HG02588 (cell line): ENCODE data around the gene DOCK2.

Source experiments
- ATAC-seq: cut with Tn5 transposase; IDR thresholded peaks from one replicate; pipeline ENCODE4 v1.9.1; 2021; ENCODE audit warnings: mild to moderate bottlenecking, moderate library complexity; ENCODE audit not compliant: unreplicated experiment

DOCK2 gene

DNA sequence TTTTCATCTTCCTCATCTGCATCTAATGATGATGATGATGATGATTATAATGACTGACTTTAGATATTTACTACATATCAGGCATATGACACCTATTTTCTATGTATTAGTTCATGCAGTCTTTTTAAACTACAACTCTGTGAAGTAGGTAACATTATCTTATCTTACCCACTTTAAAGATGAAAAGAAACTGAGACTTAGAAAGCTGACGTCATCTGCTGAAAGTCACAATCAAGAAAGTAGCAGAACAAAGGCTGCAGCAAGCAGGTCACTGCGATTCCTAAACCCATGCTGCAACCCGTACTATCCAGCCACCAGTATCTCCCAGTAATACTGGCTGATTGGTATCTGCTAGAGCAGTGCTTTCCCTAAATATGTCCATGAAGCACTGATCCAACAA lies 383.3 kb downstream of the DOCK2 start:
- ATAC-seq, result no peak

DNA sequence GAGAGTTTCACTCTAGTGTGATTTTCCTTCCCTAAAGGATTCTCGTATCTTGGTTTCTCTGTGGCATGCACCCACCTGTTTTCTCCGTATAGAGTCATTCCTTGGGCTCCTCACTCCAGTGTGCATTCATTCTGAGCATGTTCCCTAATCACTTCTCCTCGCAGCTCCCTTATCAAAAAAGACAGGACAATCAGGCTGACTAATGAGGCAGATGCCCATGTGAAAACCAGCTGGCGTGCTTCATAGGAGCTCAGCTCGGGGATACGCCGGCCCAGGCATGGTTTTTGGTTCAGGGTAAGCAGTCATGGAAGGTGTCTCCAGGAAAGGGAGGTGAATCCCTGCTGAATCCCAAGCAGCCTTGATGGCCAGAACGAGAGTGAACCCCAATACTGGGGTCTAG lies 384.4 kb downstream of the DOCK2 start:
- ATAC-seq, result no peak

DNA sequence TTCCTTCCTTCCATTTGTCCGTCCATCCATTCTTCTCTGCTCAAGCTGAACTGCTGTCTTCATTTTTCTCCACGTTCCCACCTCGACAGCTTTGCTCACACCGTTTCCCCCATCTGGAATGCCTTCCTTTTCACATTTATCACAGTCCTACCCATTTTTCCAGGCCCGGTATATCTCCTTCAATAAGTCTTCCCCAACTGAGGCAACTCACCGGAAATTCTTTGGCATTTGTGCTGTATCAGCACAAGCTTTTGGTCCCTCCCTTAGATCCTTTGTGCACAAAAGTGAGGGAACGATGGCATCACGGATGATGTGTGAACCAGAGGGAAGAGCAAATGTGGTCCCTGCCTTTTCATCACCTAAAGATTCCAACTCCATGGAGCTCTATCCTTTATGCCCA lies 388.8 kb downstream of the DOCK2 start:
- no peak for ATAC-seq

DNA sequence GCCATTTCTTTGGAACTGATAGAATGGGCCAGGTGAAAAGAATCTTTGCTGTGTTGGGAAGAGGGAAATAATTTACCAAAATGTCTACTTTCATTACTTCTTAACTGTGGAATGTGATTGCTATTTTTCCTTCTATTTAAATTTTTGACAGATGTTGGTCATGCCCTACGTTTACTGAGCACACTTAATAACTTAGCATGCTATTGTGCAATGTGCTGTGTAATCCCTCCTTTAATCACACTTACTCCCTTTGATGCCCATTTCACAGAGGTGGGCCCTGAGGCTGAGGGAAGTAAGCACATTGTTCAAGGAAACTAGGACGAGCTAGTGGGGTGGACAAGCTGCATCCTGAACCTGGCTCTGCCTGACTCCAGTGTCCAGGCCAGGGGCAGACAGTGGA lies 391.0 kb downstream of the DOCK2 start:
- ATAC-seq, result no peak

DNA sequence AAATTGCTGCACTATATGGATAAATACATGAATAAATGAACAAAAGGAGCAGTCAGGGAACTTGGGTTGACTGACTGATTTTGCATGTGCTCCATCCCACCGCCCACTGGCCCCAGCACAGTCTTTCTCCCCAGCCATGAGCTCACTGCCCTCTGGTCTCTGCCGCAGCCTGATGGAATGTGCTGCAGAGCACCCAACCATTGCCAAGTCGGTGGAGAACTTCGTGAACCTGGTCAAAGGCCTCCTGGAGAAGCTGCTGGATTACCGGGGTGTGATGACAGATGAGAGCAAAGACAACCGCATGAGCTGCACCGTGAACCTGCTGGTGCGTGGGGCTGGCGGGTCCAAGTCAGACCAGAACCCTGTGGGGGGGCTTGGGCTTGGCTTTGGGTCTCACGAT lies 397.2 kb downstream of the DOCK2 start:
- ATAC-seq, result no peak

DNA sequence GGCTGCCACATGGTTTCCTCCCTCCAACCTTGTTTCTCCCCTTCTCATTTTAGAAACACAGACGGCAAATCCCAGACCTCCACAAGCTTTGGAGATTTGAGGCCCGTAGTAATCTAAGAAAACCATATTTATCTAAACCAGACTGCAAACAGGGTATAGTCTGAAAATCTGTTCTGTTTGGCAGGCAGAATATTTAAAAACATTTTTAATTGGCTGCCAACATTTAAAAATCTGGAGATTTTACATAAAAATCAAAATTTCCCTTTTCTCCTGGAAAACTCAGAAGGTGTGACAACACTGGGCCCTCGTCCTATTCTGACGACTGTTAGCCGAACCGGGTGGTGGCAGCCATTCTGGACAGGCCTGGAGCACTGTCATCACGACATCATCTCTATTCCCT lies 401.2 kb downstream of the DOCK2 start:
- no peak for ATAC-seq

DNA sequence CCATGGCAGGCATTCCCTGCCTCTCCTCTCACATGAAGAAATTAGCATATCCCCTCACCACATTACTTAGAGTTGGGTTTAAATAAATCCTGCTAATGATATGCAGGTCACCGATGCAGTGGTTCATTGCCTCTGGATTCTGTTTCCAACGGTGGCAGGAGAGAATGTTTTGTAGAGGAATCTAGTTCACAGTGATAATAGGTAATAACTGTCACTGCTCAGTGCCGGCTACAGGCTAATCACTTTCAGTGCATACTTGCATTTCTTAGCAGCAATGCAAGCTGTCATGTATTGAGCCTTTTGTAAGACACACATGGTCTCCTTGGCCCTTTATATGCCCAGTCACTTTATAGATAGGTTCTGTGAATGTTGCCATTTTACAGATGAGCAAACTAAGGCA lies 402.8 kb downstream of the DOCK2 start:
- ATAC-seq, result no peak

DNA sequence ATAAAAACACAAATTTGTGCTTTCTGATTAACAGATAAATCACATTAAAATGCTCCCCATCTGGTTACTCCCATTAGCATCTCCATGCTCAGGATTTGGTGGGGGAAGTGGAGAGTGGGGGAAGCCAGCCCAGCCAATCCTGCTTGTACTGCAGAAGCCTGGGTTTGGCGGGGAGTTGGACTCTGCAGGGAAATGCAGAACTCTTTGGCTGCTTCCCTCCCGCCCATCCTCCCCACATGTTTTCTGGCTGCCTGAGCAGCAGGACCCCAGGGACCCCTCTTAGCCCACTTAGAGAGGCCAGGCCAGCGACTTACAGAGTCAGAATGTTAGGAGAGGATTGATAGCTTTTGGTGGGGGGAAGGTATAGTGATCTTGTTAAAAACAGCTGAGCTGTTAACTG lies 409.2 kb downstream of the DOCK2 start:
- no peak for ATAC-seq

DNA sequence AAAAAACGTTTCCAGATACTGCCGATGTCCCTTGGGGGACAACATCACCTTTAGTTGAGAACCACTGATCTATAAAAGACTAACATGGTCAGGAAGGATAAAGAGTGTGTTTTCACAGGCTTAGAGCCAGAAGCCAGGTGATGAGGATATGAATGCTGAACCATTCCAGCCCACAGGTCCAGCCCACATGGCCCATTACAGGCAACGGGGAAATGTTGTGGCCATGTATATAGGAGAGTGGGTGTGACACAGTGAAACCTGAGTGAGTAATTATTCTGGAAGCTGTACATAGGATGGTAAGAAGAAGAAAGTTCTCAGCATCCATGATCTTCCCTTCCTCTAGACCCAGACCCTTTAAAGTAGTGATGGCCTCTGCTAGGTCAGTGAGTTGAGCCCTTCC lies 412.6 kb downstream of the DOCK2 start:
- ATAC-seq, result no peak

DNA sequence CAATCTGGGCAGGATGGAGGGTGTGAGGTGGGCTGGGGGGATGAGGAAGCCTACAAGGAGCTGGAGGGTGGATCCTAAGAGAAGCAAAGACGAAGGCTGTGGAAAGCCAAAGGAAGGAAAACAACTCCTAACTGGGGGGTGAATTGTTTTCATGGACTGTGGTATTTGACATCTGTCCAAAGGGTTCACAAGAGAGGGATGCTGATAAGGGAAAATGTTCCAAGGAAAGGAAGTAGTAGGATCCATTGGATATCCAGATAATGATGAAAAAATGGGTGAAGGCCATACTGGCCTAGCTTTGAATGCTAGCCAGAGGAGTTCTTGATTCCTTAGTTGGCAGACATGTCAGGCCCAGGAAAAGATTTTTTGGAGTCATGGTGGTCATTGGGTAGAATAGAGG lies 416.8 kb downstream of the DOCK2 start:
- no peak for ATAC-seq

DNA sequence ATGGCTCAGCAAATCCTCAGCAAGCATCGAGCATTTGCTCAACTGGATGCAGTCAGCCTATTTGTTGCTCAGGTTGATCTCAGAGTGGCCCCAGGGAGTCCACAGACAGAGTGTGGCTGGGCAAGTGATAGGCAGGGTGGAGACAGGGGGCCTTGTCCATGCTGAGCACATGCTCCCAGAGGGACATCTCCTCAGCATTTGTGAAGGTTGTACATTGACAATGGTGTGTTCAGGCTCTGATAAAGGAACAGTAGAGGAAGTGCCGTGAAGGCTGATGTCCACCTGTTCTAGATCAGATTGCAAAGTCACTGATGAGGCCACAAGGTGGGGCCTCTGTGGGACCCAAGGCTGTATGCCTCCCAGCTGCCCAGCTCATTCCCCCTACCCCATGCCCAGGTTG lies 418.5 kb downstream of the DOCK2 start:
- no peak for ATAC-seq

DNA sequence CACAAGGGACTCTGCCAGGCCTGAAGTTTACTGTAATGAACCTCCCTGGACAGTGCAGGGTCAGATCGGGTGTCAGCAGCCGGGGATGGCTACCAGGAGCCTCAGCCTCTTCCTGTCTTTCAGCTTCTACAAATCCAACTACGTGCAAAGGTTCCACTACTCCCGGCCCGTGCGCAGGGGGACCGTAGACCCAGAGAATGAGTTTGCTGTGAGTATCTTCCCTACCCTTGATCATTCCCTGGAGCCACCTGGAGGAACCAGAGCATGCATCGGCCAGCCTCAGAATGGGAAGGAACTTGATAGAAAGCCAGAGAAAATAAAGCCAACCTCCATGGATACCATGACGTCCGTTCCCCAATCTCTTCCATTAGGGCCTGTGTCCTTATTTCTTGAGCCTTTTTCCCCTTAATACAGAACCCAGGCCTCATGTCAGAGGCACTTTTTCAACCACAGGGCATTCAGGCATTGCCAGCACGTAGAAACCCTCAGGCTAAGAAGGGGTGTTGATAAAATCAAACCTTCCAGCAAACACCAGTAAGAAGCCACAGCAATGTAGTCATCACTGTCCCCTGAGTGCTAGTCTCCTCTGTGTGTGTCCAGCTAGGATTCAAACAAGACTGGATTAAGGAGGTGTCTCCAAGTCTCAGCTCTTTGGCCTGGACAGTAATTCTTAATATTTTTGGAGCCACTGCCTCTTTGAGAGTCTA lies 419.6 kb downstream of the DOCK2 start:
- ATAC-seq, result no peak

DNA sequence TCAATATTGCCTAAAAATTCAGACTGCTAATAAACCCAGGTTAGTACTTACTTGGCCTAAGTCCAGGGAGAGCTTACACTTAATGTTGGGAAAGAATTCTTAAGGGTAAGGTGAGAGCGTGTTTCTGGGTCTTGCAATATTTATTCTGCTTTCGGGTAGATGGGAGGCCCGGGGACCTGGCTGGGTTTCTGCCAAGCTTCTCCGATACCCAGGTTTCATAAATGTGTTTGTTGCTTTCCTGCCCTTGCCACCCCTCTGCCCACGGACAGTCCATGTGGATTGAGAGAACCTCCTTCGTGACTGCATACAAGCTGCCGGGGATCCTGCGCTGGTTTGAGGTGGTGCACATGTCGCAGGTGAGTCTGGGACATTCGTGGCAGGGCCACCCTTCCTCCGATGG lies 420.2 kb downstream of the DOCK2 start:
- ATAC-seq, result no peak

DNA sequence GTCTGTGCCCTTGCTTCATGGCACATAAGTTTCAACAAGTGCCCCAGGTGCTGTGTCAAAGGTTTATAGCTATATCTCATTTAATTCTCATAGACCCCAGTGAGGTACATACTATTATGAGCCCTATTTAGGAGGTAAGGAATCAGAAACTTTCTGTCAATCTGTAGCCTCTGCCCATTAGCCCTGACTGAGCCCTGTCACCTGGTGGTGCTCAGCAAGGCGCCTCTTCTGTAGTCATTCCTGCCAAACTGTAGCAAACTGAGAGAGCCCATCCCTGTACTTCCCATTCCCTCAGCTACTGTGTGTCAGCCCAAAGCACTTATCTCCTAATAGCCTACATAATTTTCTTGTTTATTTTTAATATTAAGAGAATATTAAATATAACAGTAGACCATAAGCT lies 422.1 kb downstream of the DOCK2 start:
- ATAC-seq, result no peak

DNA sequence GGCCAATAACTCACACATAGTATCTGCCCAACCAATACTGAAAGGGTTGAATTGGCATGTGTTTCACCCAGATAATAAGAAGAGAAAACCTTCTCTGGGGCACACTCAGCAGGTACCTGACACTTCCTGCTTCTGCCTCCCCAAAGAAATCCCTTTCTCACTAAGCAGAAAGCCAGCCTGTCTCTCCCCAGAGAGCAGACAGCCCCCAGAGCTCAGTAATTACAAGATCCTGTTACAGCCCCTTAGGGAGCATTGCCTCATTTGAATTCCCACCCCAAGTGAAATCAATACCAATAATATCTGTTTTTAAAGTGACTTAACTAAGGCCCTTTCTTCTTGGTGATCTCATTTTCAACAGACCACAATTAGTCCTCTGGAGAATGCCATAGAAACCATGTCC lies 430.1 kb downstream of the DOCK2 start:
- no peak for ATAC-seq

DNA sequence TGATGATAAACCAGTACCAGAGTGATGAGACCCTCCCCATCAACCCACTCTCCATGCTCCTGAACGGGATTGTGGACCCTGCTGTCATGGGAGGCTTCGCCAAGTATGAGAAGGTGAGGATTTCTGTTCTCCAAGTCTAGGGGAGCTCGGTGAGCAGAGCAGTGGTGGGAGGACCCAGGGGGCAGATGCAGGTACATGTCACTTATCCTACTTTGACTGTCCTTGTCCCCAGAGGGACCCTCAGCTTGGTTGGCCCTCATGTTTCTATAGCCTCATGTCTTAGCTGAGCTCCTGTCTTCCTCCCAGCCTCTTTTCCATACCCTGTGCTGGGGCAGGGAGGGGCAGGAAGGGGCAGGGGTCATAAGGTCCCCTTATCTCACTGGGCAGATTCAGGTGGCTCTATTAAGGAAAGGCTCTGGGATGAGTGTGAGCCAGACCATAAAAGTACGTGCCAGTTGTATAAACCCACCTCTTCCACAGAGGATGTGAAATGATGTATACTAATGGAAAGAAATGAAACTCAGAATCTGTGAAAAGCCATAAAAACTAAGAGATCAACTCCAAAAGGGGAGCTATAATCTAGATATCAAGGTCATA lies 430.6 kb downstream of the DOCK2 start:
- no peak for ATAC-seq

DNA sequence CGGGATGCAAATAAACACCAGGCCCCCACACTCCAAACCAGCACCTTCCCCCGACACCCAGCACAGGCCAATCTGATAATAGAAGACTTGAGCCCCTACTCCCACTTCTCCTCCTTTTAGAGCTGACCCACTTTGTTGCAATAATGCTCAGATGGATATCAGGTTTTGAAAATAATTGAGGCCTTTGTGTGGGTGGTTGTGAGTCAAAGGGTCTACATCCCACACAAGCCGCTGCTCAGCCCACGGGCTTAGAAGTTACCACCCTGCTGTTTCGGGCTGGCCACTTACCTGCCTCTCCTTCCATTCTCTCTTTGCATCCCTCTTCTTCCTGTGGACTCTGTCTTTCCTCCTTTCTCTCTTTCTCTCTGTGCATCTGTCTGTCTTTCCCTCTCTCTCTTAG lies 432.4 kb downstream of the DOCK2 start:
- ATAC-seq, result no peak

DNA sequence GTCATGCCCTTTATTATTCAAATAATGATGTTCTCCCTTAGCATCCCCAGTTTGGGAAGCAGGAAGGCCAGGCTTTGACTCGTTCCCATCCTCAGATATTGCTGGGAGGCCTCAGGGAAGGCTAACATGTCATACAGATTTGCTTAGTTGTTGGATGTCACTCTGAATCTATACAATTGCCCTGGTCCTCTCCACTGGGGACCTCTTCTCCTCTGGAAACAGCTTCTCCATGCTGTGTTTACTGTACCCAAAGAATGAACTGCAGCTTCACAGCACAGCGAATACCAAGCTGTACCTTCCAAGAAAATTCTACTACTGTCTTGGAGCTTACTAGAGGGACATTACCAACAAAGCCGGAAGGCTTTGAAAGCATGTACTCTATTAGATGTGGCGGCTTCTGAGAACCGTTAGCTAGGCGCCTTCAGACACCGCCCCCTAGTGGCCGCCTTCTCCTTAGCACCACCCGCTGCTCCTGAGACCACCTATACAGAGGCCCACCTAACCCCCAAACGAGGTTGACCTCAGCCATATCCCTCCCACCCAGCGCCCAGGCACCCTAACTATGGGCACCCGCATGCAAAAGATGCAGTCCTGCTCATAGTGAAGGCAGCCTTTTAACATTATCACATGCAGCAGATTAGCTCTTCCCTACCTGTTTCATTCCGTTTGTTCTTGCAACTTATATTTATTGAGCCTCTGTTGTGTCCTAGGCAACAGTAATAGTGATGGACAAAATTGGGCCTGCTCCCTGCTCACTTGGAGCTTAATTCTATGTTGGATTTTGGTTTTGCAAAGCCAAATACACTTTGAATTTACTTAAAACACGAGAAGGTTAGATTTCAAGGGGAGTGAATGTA lies 433.7 kb downstream of the DOCK2 start:
- no peak for ATAC-seq

DNA sequence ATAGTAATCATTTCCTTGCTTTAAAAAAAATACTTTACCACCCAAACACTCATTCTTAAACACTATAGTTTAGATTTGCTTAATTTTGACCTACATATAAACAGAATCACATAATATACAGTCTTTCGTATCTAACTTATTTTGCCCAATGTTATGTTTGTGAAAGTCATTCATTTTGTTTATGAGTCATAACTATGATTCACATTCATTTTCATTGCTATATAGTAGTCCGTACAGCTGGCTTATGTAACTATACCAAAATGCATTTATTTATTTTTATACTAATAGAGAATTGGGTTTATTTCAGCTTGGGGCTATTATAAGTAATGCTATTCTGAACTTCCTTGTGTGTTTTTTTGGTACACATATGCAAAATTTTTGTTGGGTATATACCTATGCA lies 434.7 kb downstream of the DOCK2 start:
- ATAC-seq, result no peak

DNA sequence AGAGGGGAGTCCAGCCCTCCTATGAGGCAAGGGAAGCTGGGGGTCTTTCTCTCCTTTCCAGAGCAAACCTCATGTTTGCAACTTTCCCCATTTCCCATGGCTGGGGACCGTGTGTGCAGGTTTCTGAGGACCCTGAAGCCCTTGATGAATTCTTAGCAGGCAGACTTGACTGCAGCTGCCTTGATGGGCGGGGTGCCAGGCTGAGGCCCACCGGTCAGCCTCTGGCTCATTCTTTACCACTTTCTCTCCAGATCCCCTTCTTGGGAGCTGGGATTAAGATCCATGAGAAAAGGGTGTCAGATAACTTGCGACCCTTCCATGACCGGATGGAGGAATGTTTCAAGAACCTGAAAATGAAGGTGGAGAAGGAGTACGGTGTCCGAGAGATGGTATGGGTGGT lies 438.6 kb downstream of the DOCK2 start:
- no peak for ATAC-seq

DNA sequence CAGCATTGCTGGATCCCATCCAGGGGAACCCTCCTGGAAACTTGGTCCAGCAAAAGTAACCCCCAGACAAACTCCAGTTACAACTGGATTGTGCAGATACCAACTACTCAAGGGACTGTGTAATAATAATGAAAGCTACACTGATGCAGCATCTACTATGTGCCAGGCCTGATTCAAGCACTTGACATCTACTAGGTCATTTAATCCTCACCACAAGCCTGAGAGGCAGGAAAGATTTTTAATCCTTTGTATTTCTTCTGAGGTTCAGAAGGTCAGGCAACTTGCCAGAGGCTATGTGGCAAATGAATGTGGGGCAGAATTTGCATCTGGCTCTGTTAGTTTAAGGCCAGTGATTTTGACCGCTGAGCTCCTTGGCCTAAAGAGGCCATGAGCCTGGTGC lies 439.1 kb downstream of the DOCK2 start:
- ATAC-seq, result no peak

DNA sequence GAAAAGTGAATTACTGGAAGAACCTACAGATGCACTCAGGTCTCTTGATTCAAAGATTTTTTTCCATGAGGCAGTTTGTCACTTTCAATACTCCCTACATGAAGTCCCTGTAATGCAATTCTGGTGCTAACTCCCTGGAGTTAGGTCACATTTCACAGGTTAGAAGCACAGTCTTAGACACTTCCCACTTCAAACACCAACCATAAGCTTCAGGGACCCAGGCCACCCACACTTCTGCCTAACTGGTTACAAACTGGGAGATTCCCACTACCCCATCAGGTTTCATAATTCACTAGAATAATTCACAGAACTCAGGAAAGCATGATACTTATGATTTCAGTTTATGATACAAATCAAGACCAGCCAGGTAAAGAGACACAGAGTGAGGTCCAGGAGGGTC lies 439.7 kb downstream of the DOCK2 start:
- no peak for ATAC-seq
